Right lobe of liver (tissue), 4 donors: ENCODE results near the gene DNAJC11.

Experiments
- POLR2A ChIP-seq: fragments of 450-650 bp; IDR thresholded peaks from one replicate; pipeline ENCODE4 v1.6.1; 2017; ENCODE audit warnings: antibody characterized with exemption, mild to moderate bottlenecking
- TF ChIP-seq, protein P1 (sequence below), 4 donors: fragments of 200-600 bp in 3 of 4; fragments of 450-650 bp in 1 of 4; IDR thresholded peaks; one replicate each; pipeline versions ENCODE4 v1.5.1 to v1.8.0; 2016 to 2022; ENCODE audit warnings: antibody characterized with exemption in 4 of 4, mild to moderate bottlenecking in 2 of 4
- donor health status: DM: no; HTN: no; CAD: no.
- donor health status: DM: no; HTN: no; CAD: no.
- donor health status: DM: no; HTN: yes; CAD: no.

DNA sequence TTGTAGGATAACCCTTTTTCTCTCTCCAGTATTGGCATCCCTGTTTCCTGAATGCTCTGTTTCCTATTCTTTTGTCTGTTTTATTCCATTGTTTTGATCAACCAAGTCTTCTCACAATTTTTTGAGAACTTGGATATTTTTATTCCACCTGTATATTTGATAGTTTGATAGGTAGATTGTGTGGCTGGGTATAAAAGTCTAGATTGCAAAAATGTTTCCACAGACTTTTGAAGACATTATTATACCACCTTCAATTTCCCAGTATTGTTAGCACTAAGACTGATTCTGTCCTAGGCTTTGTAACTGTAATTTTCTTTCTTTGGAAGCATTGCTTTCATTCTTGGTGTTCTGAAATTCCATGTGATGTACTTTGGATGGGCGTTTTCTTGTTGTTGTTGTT is 9.6 kb upstream of the DNAJC11 start:
- TF ChIP-seq POLR2A: no peak
- TF ChIP-seq, protein P1, sequence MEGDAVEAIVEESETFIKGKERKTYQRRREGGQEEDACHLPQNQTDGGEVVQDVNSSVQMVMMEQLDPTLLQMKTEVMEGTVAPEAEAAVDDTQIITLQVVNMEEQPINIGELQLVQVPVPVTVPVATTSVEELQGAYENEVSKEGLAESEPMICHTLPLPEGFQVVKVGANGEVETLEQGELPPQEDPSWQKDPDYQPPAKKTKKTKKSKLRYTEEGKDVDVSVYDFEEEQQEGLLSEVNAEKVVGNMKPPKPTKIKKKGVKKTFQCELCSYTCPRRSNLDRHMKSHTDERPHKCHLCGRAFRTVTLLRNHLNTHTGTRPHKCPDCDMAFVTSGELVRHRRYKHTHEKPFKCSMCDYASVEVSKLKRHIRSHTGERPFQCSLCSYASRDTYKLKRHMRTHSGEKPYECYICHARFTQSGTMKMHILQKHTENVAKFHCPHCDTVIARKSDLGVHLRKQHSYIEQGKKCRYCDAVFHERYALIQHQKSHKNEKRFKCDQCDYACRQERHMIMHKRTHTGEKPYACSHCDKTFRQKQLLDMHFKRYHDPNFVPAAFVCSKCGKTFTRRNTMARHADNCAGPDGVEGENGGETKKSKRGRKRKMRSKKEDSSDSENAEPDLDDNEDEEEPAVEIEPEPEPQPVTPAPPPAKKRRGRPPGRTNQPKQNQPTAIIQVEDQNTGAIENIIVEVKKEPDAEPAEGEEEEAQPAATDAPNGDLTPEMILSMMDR (IDR thresholded peaks at IDR 0.05): no peak
